Liver (tissue), 9 donors: ENCODE measurements around the gene SCGN. TPM values are rescaled to one million over a fixed set of nuclear protein-coding genes. Genes with fewer than 3 reads are reported as not detected.

Source experiments
- DNase-seq: peaks from one replicate; pipeline ENCODE4 v3.0.0-alpha.2; 2017; ENCODE audit warnings: low spot score
- H3K27ac ChIP-seq, 2 donors: one replicate each; pipeline ENCODE4 v1.7.0; 2013; ENCODE audit warnings: inconsistent platforms in 2 of 2, low read length in 2 of 2, control low read depth in 1 of 2, low read depth in 1 of 2, mild to moderate bottlenecking in 1 of 2
- H3K27me3 ChIP-seq, 4 donors: one replicate each; pipeline versions ENCODE4 v1.6.1 to v1.7.0; 2013; ENCODE audit warnings: low read length in 3 of 4, inconsistent platforms in 1 of 4, mild to moderate bottlenecking in 1 of 4, moderate library complexity in 1 of 4; ENCODE audit not compliant: control insufficient read depth in 4 of 4, insufficient read depth in 4 of 4
- H3K36me3 ChIP-seq, 4 donors: one replicate each; pipeline versions ENCODE4 v1.6.1 to v1.7.0; 2013; ENCODE audit warnings: low read length in 3 of 4, mild to moderate bottlenecking in 3 of 4, low read depth in 1 of 4, moderate library complexity in 1 of 4; ENCODE audit not compliant: control insufficient read depth in 4 of 4, insufficient read depth in 3 of 4
- H3K4me1 ChIP-seq, 4 donors: one replicate each; pipeline versions ENCODE4 v1.6.1 to v1.7.0; 2013; ENCODE audit warnings: low read length in 3 of 4, mild to moderate bottlenecking in 3 of 4, moderate library complexity in 1 of 4; ENCODE audit not compliant: control insufficient read depth in 4 of 4, insufficient read depth in 4 of 4
- H3K4me3 ChIP-seq, 3 donors: one replicate each; pipeline versions ENCODE4 v1.6.1 to v1.7.0; 2013; ENCODE audit warnings: low read length in 3 of 3, control low read depth in 1 of 3, low read depth in 1 of 3, mild to moderate bottlenecking in 1 of 3
- H3K9ac ChIP-seq, 2 donors: one replicate each; pipeline ENCODE4 v1.7.0; 2013; ENCODE audit warnings: low read length in 2 of 2, mild to moderate bottlenecking in 2 of 2, moderate library complexity in 2 of 2, control low read depth in 1 of 2, low read depth in 1 of 2
- H3K9me3 ChIP-seq, 4 donors: one replicate each; pipeline versions ENCODE4 v1.6.1 to v1.7.0; 2013; ENCODE audit warnings: low read length in 3 of 4; ENCODE audit not compliant: control insufficient read depth in 4 of 4
- CTCF ChIP-seq: fragments of 150-350 bp; IDR thresholded peaks from 2 replicates; pipeline ENCODE4 v1.5.1; 2017; ENCODE audit warnings: improper control_type of control experiment, low read depth, low read length; ENCODE audit not compliant: missing input control
- EGR1 ChIP-seq, 2 donors: IDR thresholded peaks; 2 replicates each; pipeline ENCODE4 v1.6.1; 2016 to 2018; ENCODE audit warnings: antibody characterized with exemption in 2 of 2, low read depth in 2 of 2
- FOXA1 ChIP-seq: IDR thresholded peaks from 2 replicates; pipeline ENCODE4 v1.6.1; 2016; ENCODE audit warnings: antibody characterized with exemption
- FOXA2 ChIP-seq: IDR thresholded peaks from 2 replicates; pipeline ENCODE4 v1.6.1; 2016; ENCODE audit warnings: antibody characterized with exemption
- GABPA ChIP-seq, 2 donors: IDR thresholded peaks in 1 of 2; conservative IDR thresholded peaks in 1 of 2; 2 replicates each; pipeline ENCODE4 v1.6.1; 2016; ENCODE audit warnings: antibody characterized with exemption in 2 of 2, mild to moderate bottlenecking in 1 of 2, moderate library complexity in 1 of 2
- HNF4A ChIP-seq, 2 donors: conservative IDR thresholded peaks; 2 replicates each; pipeline ENCODE4 v1.6.1; 2016; ENCODE audit warnings: antibody characterized with exemption in 2 of 2, mild to moderate bottlenecking in 2 of 2
- HNF4G ChIP-seq: IDR thresholded peaks from 2 replicates; pipeline ENCODE4 v1.6.1; 2016; ENCODE audit warnings: antibody characterized with exemption
- JUND ChIP-seq, 2 donors: IDR thresholded peaks; 2 replicates each; pipeline ENCODE4 v1.6.1; 2016; ENCODE audit warnings: antibody characterized with exemption in 2 of 2
- MAX ChIP-seq: IDR thresholded peaks from 2 replicates; pipeline ENCODE4 v1.6.1; 2016; ENCODE audit warnings: antibody characterized with exemption
- NR2F2 ChIP-seq: IDR thresholded peaks from 2 replicates; pipeline ENCODE4 v1.6.1; 2016; ENCODE audit warnings: antibody characterized with exemption
- RAD21 ChIP-seq, 2 donors: IDR thresholded peaks; 2 replicates each; pipeline ENCODE4 v1.6.1; 2016; ENCODE audit warnings: antibody characterized with exemption in 2 of 2, mild to moderate bottlenecking in 2 of 2
- RXRA ChIP-seq, 2 donors: IDR thresholded peaks; 2 replicates each; pipeline ENCODE4 v1.6.1; 2017 to 2018; ENCODE audit warnings: antibody characterized with exemption in 2 of 2, mild to moderate bottlenecking in 1 of 2
- SP1 ChIP-seq: IDR thresholded peaks from 2 replicates; pipeline ENCODE4 v1.6.1; 2018; ENCODE audit warnings: antibody characterized with exemption, mild to moderate bottlenecking
- TAF1 ChIP-seq: conservative IDR thresholded peaks from 2 replicates; pipeline ENCODE4 v1.6.1; 2016; ENCODE audit warnings: antibody characterized with exemption, mild to moderate bottlenecking
- ZBTB33 ChIP-seq: IDR thresholded peaks from 2 replicates; pipeline ENCODE4 v1.6.1; 2016; ENCODE audit warnings: antibody characterized with exemption
- WGBS: extraction: QIAGEN DNeasy Blood & Tissue Kit; methylation state at CpG from one replicate; pipeline ENCODE4 v1.1.7; 2013; 5-methylcytosine and 5-hydroxymethylcytosine counted together
- polyA plus RNA-seq, 2 donors: library from polyadenylated mRNA; stranded (reverse) in 1 of 2; unstranded in 1 of 2; fragments of 200-250 nt in 1 of 2; fragments of >200 nt in 1 of 2; fragmentation: Nextera tagmentation in 1 of 2; extraction: Ambion mirVana in 1 of 2; gene quantifications; one replicate each; pipeline versions ENCODE4 v1.2.1 to v1.2.3, GENCODE V29; 2013 to 2015
- total RNA-seq, 2 donors: library from RNA; depleted of rRNA; stranded (reverse); fragments of >200 nt; gene quantifications; one replicate each; pipeline ENCODE4 v1.2.3, GENCODE V29; 2014
- donor health status: healthy.
- donor health status: healthy.
- donor health status: healthy.
- donor health status: healthy.
- donor health status: healthy.

The SCGN gene
- total and polyA plus RNA-seq, 4 donors, result 0.28 to 8.1 (median 2.8) TPM

GRCh38 chr6:25685896-25686295, 33.9 kb downstream of the SCGN start:
- WGBS, result 87% methylated on average over 5 of the region's 5 CpGs
- DNase-seq, result no peak
- Histone ChIP-seq H3K4me3 (no peak overlapping the region), H3K9ac (no peak overlapping the region), H3K27me3 (no peaks in the 10 kb centered on the region), H3K36me3 (no peaks in the 10 kb centered on the region), H3K9me3 (no peaks in the 10 kb centered on the region), H3K4me1 (no peaks in the 10 kb centered on the region), H3K27ac (no peak overlapping the region)
- TF ChIP-seq HNF4G (no peak), SP1 (no peak), RAD21 (IDR thresholded peaks at IDR 0.05) (no peak), TAF1 (no peak)

- TF ChIP-seq RXRA (IDR thresholded peaks at IDR 0.05), result no peak
- TF ChIP-seq FOXA2, result no peak
- no peak for TF ChIP-seq FOXA1
- no peak for TF ChIP-seq RAD21 (IDR thresholded peaks at IDR 0.05)
- TF ChIP-seq JUND (IDR thresholded peaks at IDR 0.05), result no peak
- Histone ChIP-seq H3K27ac (no peak overlapping the region), H3K4me1 (no peaks in the 10 kb centered on the region), H3K9ac (no peak overlapping the region), H3K4me3 (no peak overlapping the region), H3K36me3 (no peaks in the 10 kb centered on the region), H3K27me3 (no peaks in the 10 kb centered on the region), H3K9me3 (no peaks in the 10 kb centered on the region)
- DNase-seq, result no peak
Measured at GRCh38 chr6:25686856-25687255, 34.8 kb downstream of the SCGN start.

GRCh38 chr6:25689966-25690365, 38.0 kb downstream of the SCGN start:
- TF ChIP-seq HNF4A (conservative IDR thresholded peaks at IDR 0.05) (no peak), CTCF (no peak), TAF1 (no peak), EGR1 (IDR thresholded peaks at IDR 0.05; ENCODE audit: low read depth in 2 of 2) (no peak), MAX (no peak), GABPA (IDR thresholded peaks at IDR 0.05 in 1 of 2, conservative IDR thresholded peaks at IDR 0.05 in 1 of 2) (no peak), HNF4G (no peak), FOXA2 (no peak), NR2F2 (no peak)
- no peak for DNase-seq
- H3K4me1 ChIP-seq, result no peaks in the 10 kb centered on the region
- H3K9ac ChIP-seq, result no peak overlapping the region
- 81% methylated on average over 1 of the region's 1 CpG for WGBS
- H3K27ac ChIP-seq, result no peak overlapping the region
- H3K36me3 ChIP-seq, result no peaks in the 10 kb centered on the region
- H3K4me3 ChIP-seq, result no peak overlapping the region
- H3K9me3 ChIP-seq, result no peaks in the 10 kb centered on the region
- no peaks in the 10 kb centered on the region for H3K27me3 ChIP-seq

- Histone ChIP-seq H3K9ac (no peak overlapping the region), H3K27ac (no peak overlapping the region), H3K4me1 (no peaks in the 10 kb centered on the region), H3K4me3 (no peak overlapping the region), H3K9me3 (no peaks in the 10 kb centered on the region), H3K36me3 (no peaks in the 10 kb centered on the region), H3K27me3 (no peaks in the 10 kb centered on the region)
- no peak for DNase-seq
- WGBS, result 93% methylated on average over 3 of the region's 3 CpGs
- TF ChIP-seq MAX (no peak), SP1 (no peak), ZBTB33 (no peak)
Measured at GRCh38 chr6:25691894-25692293, 39.9 kb downstream of the SCGN start.
